Measurements from ENCODE around the gene PGM2L1.

DNA sequence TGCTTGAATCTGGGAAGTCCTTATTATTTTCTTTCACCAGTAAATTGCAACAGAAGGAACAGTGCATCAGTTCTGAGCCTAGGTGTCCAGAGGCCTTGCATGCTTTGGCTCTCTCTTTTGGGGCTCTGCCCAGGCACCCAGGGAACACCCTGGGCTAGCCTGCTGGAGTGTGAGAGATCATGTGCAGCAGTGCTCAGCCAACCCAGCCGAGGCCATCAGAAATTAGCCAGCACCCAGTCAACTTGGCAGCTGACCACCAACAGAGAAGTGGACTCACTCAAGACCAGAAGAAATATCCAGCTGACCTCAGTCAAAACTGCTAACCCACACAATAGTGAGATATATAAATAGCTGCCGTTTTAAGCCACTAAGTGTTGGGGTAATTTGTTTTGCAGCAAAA, 75.6 kb downstream of the PGM2L1 start:
- TF ChIP-seq ZNF426 (tag by site-specific recombination; IDR thresholded peaks at IDR 0.05) (no peak), ZNF341 (tag by site-specific recombination; IDR thresholded peaks at IDR 0.05; ENCODE audit: low read depth) (no peak), TSHZ1 (tag by site-specific recombination; IDR thresholded peaks at IDR 0.05; ENCODE audit: borderline replicate concordance) (no peak)

All from HEK293 (cell line).